OCI-LY3 (cell line): ENCODE results near the gene COMMD1.

ENCODE experiments used
- CTCF ChIP-seq: fragments of 200-600, 300-600 bp; sonication (generic); IDR thresholded peaks from 2 replicates; pipeline ENCODE4 v1.5.1; 2014; ENCODE audit warnings: antibody characterized with exemption, low read length, low read depth
- EZH2phosphoT487 ChIP-seq: fragments of 200-600 bp; shearing (Covaris generic); IDR thresholded peaks from 2 replicates; pipeline ENCODE4 v1.6.1; 2018; ENCODE audit warnings: antibody characterized with exemption, mixed run types, low read depth

DNA sequence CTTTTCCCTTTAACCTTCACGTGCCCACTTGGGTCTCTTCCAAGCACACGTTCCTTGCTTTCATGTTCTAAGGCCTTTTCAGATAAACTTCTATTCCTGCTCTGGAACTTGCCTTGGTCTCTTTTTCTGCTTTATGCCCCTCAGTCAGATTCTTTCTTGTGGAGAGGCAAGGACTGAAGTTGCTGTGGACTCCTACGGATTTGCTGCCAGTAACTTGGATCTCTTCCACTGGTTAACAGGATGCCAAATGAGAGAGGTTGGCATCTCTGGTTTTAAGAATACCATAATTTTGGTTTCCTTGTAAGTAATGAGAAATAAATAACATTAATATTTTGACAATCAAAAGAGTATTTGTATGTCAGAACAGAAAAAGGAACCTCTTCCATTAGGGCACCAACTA lies 33.0 kb downstream of the COMMD1 start:
- TF ChIP-seq CTCF = no peak
- no peak for TF ChIP-seq EZH2phosphoT487
